Motor neuron (in vitro differentiated cells): ENCODE results near the gene TMC1. TPM values are rescaled to one million over a fixed set of nuclear protein-coding genes. Genes with fewer than 3 reads are reported as not detected.
"Not testable (repeated sequence)": the region's sequence is repeated elsewhere in the genome, so short reads cannot be mapped to it uniquely, and the experiment has no call there.

Source experiments
- ATAC-seq, 8 experiments: fragments of 200-7000 bp; cut with Tn5 transposase; replicated peaks in 6 of 8; 2 replicates each; pipeline ENCODE4 v1.8.0; 2021; ENCODE audit warnings: mild to moderate bottlenecking in 8 of 8, moderate library complexity in 8 of 8
- H3K27ac ChIP-seq, 2 donors: fragments of 250-450 bp; sonication (Bioruptor Pico); 2 replicates each; pipeline ENCODE4 v1.9.0; 2021; ENCODE audit warnings: antibody characterized with exemption in 2 of 2, mild to moderate bottlenecking in 2 of 2, moderate library complexity in 1 of 2
- H3K4me1 ChIP-seq, 2 donors: fragments of 250-450 bp; sonication (Bioruptor Pico); replicated peaks in 1 of 2; 2 replicates each; pipeline ENCODE4 v1.6.1; 2021; ENCODE audit warnings: antibody characterized with exemption in 2 of 2, mild to moderate bottlenecking in 2 of 2, moderate library complexity in 1 of 2
- H3K4me3 ChIP-seq, 5 donors: fragments of 250-450 bp; sonication (Bioruptor Pico); 2 replicates each; pipeline ENCODE4 v1.9.0; 2021; ENCODE audit warnings: antibody characterized with exemption in 5 of 5, mild to moderate bottlenecking in 5 of 5, moderate library complexity in 4 of 5
- WGBS, 10 experiments: fragments of 450-650 bp; shearing (Covaris generic); methylation state at CpG; one replicate each; pipeline ENCODE4 v1.0.0; 2022; 5-methylcytosine and 5-hydroxymethylcytosine counted together
- in situ Hi-C, 9 experiments: fragments of 400-800 bp; cut with MboI; loops; one replicate each; pipeline ENCODE4 v1.15.0; 2021; ENCODE audit warnings: low sequenced_read_pairs in 9 of 9, low pct_unique_long_range_greater_than_20kb in 2 of 9; ENCODE audit not compliant: unreplicated experiment in 9 of 9
- total RNA-seq, 8 experiments: library from RNA; unstranded; fragments of 300-600 nt; gene quantifications; 2 replicates each; pipeline versions ENCODE4 v1.2.3 to v1.2.4, GENCODE V29; 2022

Gene TMC1
- total RNA-seq, 8 experiments from 2014 or later, result 0.18 to 7.6 (median 0.85) TPM

DNA sequence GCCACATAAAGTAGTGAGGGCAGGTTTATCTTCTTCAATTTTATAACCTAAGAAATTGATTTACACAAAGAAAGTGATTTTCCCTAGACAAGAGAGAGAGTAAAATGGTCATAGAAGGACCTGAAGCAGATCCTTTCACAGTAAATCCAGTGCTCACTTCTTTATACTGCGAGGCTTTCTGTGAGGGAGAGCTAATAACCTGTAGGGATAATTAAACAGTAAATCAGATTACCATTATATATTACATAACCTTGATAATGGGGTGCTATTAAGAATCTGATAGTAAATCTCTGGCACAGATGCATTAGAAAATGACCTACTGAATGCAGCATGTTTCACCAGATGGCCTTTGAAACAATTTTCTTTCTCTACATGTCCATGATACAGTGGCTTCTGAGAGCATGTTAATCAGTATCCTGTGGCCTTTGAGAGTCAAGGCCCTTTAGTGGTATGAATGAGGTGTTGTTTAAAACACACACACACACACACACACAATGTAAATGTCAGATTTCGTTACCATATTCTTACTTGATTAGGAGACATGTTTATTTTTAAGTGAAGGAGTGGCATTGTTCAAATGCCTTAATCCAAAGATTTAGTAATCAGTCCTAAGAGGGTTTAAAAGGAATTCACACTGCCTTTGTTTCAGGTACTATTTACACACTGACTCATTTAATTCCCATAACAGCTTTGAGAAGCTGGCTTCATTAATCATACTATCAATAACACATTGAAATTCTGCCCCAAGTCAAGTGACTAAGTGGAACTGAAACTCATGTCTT, 306.7 kb downstream of the TMC1 start:
- no peak overlapping the region for H3K27ac ChIP-seq
- in situ Hi-C loops, result loop anchor here in 1 of 9 experiments (25.0 kb wide), 1 partner anchor 791 kb away; no protein-coding TSS in a partner anchor
- H3K4me1 ChIP-seq, result peaks cover 10 to 24% of the 10 kb centered on the region in 2 donors
- no peak overlapping the region for H3K4me3 ChIP-seq
- WGBS, 10 experiments, result 20 to 100% (median 55%) methylated on average over 1 to 2 of the region's 2 CpGs; no CpG with 5 or more reads in 2 of the 10 experiments
- ATAC-seq, result peak; percentile 72 to 93 (median 92)

GRCh38 chr9:72834994-72835393, 313.6 kb downstream of the TMC1 start:
- Histone ChIP-seq H3K27ac (no peak overlapping the region), H3K4me1 (no peaks in the 10 kb centered on the region), H3K4me3 (no peak overlapping the region)
- in situ Hi-C loops, result loop anchor here in 1 of 9 experiments (25.0 kb wide), 1 partner anchor 798 kb away; no protein-coding TSS in a partner anchor
- no peak for ATAC-seq
- WGBS, 10 experiments, result 55 to 100% (median 89%) methylated on average over 1 of the region's 1 CpG; no CpG with 5 or more reads in 5 of the 10 experiments

- ATAC-seq, result no peak
- H3K27ac ChIP-seq, result no peak overlapping the region
- H3K4me3 ChIP-seq, result no peak overlapping the region
- in situ Hi-C loops, result loop anchor here in 1 of 9 experiments (25.0 kb wide), 1 partner anchor 799 kb away; no protein-coding TSS in a partner anchor
- no peaks in the 10 kb centered on the region for H3K4me1 ChIP-seq
- WGBS, 10 experiments, result 57 to 100% (median 87%) methylated on average over 1 to 5 of the region's 6 CpGs; no CpG with 5 or more reads in 2 of the 10 experiments
Observed at GRCh38 chr9:72836790-72837189, 315.4 kb downstream of the TMC1 start.

GRCh38 chr9:72839085-72839484, 317.7 kb downstream of the TMC1 start:
- 7 to 100% (median 64%) methylated on average over 1 to 3 of the region's 3 CpGs; no CpG with 5 or more reads in 1 of the 10 experiments for WGBS, 10 experiments
- H3K4me1 ChIP-seq, result no peaks in the 10 kb centered on the region
- no peak overlapping the region for H3K27ac ChIP-seq
- ATAC-seq, result peak in 2 of 8 experiments; percentile 43 to 59
- in situ Hi-C loops, result loop anchor here in 1 of 9 experiments (25.0 kb wide), 1 partner anchor 802 kb away; no protein-coding TSS in a partner anchor
- no peak overlapping the region for H3K4me3 ChIP-seq

DNA sequence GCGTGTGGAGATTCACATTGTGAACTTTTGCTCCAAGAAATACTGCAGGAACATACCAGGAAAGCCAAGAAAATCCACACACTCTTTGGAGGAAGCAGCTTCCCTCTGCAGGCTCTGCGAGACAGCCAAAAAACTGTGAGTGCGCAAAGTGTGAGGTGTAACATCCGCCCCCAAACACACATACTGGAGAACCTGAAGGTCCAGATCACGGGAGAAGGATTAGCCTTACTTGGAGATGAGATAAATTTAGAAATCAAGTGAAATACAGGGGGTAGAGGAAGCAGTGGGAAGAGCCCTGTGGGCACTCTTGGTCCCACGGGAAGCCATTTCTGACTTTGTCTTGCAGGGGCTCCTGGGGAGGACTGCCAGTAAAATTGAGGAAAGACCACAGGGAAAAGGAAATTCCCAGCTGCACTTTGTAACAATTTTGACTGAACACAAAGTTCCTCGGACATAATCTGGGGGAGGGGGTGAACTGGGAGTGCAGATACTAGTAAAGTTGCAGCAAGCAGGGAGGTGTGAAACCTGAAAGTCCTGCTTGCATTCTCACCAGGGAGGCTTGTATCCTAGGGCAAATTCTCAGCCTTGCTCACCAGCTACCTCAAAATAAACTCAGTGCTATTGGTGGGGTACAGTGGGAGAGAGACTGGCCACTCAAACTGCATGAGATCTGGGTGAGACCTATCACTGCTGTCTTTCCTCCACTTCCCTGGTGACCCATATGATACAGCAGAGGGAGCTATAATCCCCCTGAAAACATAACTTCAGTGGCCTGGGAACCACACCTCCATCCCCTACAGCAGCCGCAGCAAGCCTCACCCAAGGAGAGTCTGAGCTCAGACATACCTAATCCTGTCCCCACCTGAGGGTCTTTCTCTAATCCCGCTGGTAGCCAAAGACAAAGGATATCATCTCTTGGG, 322.4 kb downstream of the TMC1 start:
- peak in 3 of 8 experiments; percentile 49 to 81 (median 74) for ATAC-seq
- H3K27ac ChIP-seq, result no peak overlapping the region
- WGBS, 10 experiments, result 30 to 100% (median 82%) methylated on average over 1 to 7 of the region's 9 CpGs
- no peaks in the 10 kb centered on the region for H3K4me1 ChIP-seq
- in situ Hi-C loops, result loop anchor here in 1 of 9 experiments (25.0 kb wide), 1 partner anchor 806 kb away; no protein-coding TSS in a partner anchor
- no peak overlapping the region for H3K4me3 ChIP-seq

DNA sequence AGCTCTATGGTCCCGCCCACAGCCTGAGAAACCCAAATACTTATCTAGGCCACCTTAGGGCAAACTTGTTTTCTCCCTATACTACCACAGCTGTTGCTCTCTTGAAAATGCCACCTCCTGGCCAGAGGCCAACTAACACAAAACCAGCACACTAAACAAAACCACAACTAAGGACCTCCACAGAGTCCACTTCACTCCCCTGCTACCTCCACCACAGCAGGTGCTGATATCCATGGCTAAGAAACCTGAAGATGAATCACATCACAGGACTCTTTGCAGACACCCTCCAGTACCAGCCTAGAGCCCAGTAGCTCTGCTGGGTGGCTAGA, 323.0 kb downstream of the TMC1 start:
- no peaks in the 10 kb centered on the region for H3K4me1 ChIP-seq
- no peak overlapping the region for H3K27ac ChIP-seq
- in situ Hi-C loops, result loop anchor here in 1 of 9 experiments (25.0 kb wide), 1 partner anchor 807 kb away; no protein-coding TSS in a partner anchor
- WGBS, 10 experiments, result 50 to 100% (median 83%) methylated on average over 1 of the region's 1 CpG; no CpG with 5 or more reads in 5 of the 10 experiments
- no peak overlapping the region for H3K4me3 ChIP-seq
- no peak for ATAC-seq

- WGBS, 10 experiments, result 62 to 99% (median 81%) methylated on average over 3 of the region's 3 CpGs
- in situ Hi-C loops, result loop anchor here in 1 of 9 experiments (25.0 kb wide), 1 partner anchor 808 kb away; no protein-coding TSS in a partner anchor
Observed at GRCh38 chr9:72845052-72845451, 323.6 kb downstream of the TMC1 start.

DNA sequence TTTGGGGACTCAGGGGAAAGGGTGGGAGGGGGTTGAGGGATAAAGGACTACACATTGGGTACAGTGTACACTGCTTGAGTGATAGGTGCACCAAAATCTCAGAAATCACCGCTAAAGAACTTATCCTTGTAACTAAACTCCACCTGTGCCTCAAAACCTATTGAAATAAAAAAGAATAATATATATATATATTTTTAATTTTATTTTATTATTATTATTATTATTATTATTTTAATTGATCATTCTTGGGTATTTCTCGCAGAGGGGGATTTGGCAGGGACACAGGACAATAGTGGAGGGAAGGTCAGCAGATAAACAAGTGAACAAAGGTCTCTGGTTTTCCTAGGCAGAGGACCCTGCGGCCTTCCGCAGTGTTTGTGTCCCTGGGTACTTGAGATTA, 328.8 kb downstream of the TMC1 start:
- not testable (repeated sequence) for H3K4me1 ChIP-seq, H3K4me3 ChIP-seq, H3K27ac ChIP-seq, ATAC-seq
- in situ Hi-C loops, result loop anchor here in 6 of 9 experiments (10.0 to 25.0 kb wide), 4 partner anchors 162 to 337 kb away; no protein-coding TSS in a partner anchor
- WGBS, 10 experiments, result 40 to 100% (median 92%) methylated on average over 1 to 2 of the region's 4 CpGs; no CpG with 5 or more reads in 5 of the 10 experiments

More at GRCh38 chr9:72845052-72845451, 323.6 kb downstream of the TMC1 start:
- not testable (repeated sequence) for H3K4me1 ChIP-seq, H3K27ac ChIP-seq, ATAC-seq, H3K4me3 ChIP-seq

DNA sequence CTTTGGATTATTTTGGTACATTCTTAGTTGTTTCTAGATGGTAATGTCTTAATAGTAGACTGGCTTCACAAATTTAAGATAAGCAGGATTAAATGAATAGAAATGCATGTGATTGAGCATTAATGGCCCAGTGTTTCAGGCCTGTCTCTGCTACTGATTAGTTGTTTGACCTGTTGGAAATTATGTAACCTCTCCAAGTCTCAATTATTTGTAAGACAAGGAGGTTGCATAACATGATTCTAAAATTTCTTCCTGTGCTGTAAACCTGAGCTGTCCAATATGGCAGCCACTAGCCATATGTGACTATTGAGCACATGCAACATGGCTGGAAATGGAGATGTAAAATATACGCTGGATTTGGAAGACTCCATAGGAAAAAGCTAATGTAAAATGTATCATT, 333.9 kb downstream of the TMC1 start:
- no peak overlapping the region for H3K4me3 ChIP-seq
- 88 to 100% (median 100%) methylated on average over 1 of the region's 1 CpG; no CpG with 5 or more reads in 2 of the 10 experiments for WGBS, 10 experiments
- in situ Hi-C loops, result loop anchor here in 6 of 9 experiments (10.0 to 25.0 kb wide), 4 partner anchors 157 to 332 kb away; no protein-coding TSS in a partner anchor
- ATAC-seq, result no peak
- no peaks in the 10 kb centered on the region for H3K4me1 ChIP-seq
- H3K27ac ChIP-seq, result no peak overlapping the region

- H3K4me1 ChIP-seq, result no peaks in the 10 kb centered on the region
- H3K4me3 ChIP-seq, result no peak overlapping the region
- in situ Hi-C loops, result loop anchor here in 6 of 9 experiments (10.0 to 25.0 kb wide), 4 partner anchors 156 to 331 kb away; no protein-coding TSS in a partner anchor
- no peak for ATAC-seq
- H3K27ac ChIP-seq, result no peak overlapping the region
- 50 to 100% (median 95%) methylated on average over 1 to 5 of the region's 5 CpGs; no CpG with 5 or more reads in 1 of the 10 experiments for WGBS, 10 experiments
Observed at GRCh38 chr9:72855890-72856523, 334.6 kb downstream of the TMC1 start.

GRCh38 chr9:72856972-72857623, 335.7 kb downstream of the TMC1 start:
- ATAC-seq, result peak; percentile 34 to 93 (median 55)
- WGBS, 10 experiments, result 17 to 100% (median 60%) methylated on average over 1 to 8 of the region's 8 CpGs
- Histone ChIP-seq H3K4me1 (no peaks in the 10 kb centered on the region), H3K27ac (no peak overlapping the region), H3K4me3 (no peak overlapping the region)
- in situ Hi-C loops, result loop anchor here in 6 of 9 experiments (10.0 to 25.0 kb wide), 4 partner anchors 155 to 330 kb away; no protein-coding TSS in a partner anchor
